IPS-NIHi11 (cell line): ENCODE measurements around the gene HNF1B.
"Not testable (repeated sequence)": the region's sequence is repeated elsewhere in the genome, so short reads cannot be mapped to it uniquely, and the experiment has no call there.

Source experiments
- DNase-seq: peaks from one replicate; pipeline ENCODE4 v3.0.0; 2012; ENCODE audit warnings: mixed read lengths, low spot score

Gene HNF1B

GRCh38 chr17:37744961-37745800 is at the start of gene HNF1B:
Gene HNF1B, minus strand, starts transcription at chr17:37745059. Its CDS starts 175 bp downstream, at chr17:37744884.
- peak; percentile 63 for DNase-seq

DNA sequence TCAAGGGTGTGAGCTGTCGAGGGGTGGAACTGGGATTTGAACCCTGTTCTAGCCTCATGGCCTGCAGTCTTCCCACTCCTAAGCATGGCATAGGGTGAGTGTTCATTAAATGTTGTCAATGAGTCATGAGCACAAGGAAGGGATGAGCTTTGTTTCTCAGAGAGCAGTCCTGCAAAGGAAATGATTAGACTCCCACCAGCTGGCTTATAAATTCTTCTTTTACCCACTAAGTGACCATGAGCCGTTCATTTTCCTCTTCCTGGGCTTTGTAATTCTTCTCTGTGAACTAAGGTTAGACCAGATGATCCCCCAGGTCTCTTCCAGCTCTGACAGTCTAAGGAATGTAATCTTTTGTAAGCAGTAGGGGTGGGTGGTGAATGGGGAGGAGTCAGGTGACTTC is 47.9 kb upstream of the HNF1B start:
- DNase-seq, result no peak

- peak; percentile 55 for DNase-seq
Measured at GRCh38 chr17:37791447-37792399, 46.9 kb upstream of the HNF1B start.

GRCh38 chr17:37789771-37790541 is 45.1 kb upstream of the HNF1B start:
- DNase-seq, result no peak

DNA sequence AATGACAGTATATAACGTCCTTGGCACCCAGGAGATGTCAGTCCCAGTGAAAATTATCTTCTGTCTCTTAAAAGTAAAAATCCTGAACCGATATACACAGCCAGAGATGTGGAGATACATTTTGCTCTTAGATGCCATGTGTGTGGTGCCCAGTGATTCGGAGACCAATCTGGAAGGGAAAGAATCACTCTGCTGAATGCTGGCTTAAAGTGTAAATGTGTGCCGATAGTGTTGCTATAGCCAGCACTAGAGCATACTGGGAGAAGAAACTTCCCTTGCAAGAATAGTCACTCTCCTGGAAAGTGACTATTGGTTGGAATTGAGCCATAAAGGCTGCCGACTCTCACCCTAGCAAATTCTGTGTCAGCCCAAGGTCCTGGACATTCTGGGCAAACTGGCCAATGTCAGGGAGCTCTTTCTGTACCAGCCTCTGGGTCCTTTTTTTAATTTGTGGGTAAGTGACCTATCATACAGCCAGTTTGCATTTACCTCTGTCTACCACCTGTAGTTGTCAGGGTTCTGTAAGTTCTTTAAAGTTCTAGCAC is 44.2 kb upstream of the HNF1B start:
- DNase-seq, result no peak

DNA sequence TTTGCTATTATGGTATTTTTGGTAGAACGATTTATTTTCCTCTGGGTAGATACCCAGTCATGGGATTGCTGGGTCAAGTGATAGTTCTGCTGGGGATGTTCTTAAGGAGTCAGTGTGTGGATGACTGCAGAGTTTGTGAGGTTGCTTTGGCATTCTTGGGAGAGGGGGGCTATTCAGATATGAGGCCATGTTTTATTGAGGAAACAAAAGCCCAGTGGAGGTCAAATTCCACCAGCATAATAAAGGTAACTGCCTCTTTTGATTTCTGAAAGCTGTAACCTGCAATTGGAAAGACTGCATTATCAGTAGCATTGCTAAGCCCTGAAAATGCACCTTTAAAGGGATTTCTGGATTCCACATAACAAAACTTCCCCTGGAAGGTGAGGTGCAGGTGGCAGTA is 43.7 kb upstream of the HNF1B start:
- DNase-seq, result no peak

- no peak for DNase-seq
Measured at GRCh38 chr17:37787055-37787757, 42.3 kb upstream of the HNF1B start.

DNA sequence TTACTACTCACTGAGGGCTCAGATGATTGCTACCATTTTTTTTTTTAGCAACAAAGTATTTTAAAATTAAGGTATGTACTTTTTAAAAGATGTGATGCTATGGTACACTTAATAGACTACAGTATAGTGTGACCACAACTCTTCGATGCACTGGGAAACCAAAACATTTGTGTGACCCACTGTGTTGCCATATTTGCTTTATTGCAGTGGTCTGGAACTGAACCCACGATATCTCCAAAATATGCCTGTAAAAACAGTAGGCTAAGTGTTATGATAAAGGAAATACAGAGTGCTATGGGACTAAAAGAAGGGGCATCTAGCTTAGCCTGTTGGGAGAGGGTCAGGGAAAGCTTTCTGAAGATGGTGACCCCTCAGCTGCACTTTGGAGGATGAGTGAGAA is 41.6 kb upstream of the HNF1B start:
- no peak for DNase-seq

GRCh38 chr17:37782460-37782859 is 37.6 kb upstream of the HNF1B start:
- DNase-seq, result not testable (repeated sequence)

- DNase-seq, result no peak
Measured at GRCh38 chr17:37781451-37781850, 36.6 kb upstream of the HNF1B start.

DNA sequence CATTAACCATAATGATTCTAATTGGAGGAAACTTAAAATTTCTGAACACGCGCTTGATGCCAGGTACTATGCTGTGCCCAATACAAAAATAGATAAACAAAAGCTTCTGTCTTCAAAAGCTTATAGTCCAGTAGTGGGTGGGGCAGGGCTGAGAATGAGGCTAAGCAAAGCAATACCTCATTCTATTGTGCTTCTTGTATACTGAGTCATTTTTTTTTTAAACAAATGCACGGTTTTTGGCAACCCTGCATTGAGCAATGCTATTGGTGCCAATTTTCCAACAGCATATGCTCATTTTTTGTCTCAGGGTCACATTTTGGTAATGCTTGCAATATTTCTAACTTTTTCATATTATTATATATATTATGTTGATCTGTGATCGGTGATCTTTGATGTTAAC is 34.7 kb upstream of the HNF1B start:
- no peak for DNase-seq

DNA sequence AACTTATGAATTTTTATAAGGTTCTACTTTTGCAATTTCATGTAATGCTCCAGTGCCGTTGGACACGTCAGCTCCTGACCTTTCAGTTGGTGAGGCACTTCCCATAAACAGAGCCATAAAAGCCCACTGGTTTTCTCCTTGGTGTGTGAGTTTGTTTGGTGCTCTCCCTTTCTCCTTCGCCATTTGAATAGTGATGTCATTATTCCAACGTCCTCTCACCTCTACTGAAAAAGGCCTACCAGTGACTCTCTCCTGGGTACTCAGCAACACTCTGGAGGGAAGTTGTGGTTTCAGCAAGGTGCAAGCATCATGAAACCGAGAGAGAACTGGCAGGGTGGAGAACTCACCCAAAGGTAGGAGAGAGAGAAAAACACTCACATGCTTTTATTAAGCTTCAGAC is 29.6 kb upstream of the HNF1B start:
- no peak for DNase-seq

DNA sequence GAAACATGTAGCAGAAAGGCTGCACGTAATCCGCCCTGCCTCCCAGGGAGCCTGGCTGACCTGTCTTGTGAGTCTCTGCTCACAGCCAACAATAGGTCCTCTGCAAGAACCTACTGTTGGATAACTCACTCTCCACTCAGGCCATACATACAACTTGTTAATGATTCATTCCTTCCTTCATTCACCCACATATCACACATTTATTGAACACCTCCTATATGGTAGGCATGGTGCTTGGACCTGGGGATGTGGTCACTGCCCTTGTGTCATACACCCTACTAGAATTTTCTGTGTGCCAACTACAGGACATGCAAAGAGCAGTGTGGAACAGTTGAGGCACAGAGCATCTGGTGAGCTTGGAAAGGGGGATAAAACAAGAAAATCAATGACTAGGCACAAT is 28.1 kb upstream of the HNF1B start:
- DNase-seq, result no peak

DNA sequence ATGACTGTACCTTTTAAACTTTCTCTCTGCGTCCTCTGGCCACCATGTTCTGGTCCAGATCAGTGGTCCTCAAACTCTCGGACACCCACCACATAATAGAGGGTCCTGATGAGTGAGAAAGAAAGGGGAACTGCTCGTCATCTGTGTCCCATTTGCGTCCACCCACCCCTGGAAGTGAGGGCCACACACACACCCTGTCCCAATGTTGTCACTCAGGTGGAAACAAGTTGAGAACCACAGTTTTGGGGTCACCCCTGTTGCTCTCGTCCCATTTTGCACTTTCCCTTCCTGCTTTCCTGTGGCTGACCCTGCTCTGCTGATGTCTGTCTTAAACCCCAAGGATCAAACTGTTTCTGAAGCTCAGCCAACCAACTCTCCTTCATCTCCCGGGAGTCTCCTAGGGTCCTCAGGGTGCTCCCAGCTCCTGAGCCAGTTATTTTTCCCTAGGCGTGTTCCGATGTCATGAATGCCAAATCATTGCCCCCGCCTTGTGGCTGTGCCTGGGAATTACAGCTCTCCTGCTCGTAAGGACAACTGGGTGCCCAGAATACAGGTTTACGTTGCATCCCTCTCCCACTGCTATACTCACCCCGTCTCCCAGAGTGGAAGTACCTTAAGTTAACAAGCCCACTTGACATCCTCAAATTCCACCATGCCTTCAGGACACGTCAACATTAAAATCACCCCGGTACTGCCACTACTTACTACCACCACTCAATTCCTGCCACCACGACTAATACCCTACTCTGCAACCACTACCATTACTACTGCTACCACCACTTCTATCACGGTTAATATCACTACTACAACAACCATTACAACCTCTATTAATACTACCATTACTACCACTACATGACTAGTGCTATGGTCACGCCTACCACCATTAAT is 26.0 kb upstream of the HNF1B start:
- DNase-seq, result peak; percentile 72

DNA sequence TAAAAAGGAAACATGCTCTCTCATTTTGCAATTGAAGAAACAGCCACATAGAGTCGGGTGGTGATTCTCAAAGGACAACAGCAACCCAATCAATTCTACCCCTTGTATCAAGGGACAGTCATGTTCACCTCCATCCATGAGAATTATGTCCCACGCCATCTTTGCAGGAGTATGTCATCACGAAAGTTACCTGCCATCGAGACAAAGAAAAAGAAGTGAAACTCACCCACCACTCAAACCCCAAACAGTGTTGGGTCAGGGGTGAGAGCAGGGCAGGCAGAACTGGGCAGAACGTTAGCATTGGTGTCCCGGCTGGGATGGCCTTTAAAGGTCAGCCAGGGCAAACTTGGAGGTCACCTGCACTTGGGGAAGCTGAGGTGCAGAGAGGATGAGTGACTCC is 24.2 kb upstream of the HNF1B start:
- DNase-seq, result no peak

DNA sequence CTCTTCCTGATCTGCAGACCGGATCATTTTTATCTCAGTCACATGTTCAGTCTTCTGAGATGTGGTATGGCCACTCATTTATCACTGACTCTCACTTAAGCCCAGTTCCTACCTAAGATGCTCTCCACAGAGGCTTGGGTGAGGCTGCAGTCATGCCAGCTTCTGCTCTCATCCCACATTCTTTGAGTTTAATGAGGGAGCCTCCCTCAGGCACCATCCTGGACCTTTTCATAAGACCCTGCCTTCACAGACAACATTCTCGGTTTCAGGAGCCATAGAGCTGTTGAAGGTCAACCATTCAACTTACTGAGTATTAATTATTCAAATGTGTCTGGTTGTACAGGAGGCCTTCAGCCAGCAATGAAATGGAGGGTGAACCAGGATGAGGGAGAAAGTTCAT is 23.6 kb upstream of the HNF1B start:
- no peak for DNase-seq

DNA sequence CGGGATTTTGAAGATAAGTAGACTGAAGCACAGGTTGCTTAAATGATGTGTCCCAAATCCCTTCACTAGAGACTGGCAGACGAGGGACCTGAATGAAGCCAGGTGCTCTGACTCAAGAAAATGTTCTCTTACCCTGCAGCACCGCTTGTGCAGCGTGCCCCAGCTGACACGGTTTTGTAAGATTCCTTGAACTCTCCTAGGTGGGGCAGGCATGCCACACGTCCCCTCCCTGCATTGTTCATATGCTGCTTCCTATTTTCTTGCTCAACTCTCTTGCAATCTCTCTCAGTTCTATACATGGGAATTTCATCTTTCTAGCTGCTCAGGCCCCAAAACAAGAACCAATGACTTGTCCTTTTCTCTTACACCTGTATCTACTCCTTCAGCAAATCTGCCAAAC is 22.1 kb upstream of the HNF1B start:
- no peak for DNase-seq

GRCh38 chr17:37764383-37764782 is 19.5 kb upstream of the HNF1B start:
- DNase-seq, result no peak

GRCh38 chr17:37762666-37763065 is 17.8 kb upstream of the HNF1B start:
- DNase-seq, result no peak

- no peak for DNase-seq
Measured at GRCh38 chr17:37761961-37762360, 17.1 kb upstream of the HNF1B start.
